ENCODE data around the gene TMEM201. TPM values are rescaled to one million over a fixed set of nuclear protein-coding genes. Genes with fewer than 3 reads are reported as not detected.

TMEM201 gene
- total RNA-seq, 1 experiment from 2014 or later, result 30.4 TPM

DNA sequence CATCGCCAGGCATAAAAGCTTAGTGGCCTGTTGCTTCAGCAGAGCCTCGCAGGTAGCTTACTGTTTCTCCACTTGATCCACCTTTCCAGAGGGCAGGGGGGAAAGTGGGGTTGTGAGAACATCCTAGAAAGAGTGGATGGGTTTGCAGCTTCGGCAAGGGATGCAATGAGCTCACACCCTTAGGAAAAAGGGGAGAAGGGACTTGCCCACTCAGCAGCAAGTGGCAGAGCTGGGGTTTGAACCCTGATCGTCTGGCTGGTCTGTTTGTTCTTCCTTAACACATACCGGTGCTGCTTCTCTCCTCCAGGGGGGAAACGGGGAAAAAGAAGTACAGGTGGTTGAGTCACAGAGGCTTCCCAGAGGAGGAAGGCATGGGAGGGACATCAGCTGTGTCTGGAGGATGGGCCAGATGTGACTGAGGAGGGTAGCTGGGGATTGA is 1.0 kb downstream of the TMEM201 start:
- no peaks in the 10 kb centered on the region for H3K9me3 Mint-ChIP-seq
- H3K4me1 Mint-ChIP-seq, result peaks cover 42% of the 10 kb centered on the region
- TF ChIP-seq CBFB (CRISPR knock-in tag; IDR thresholded peaks at IDR 0.05; ENCODE audit: low read depth) (no peak), GRHL2 (CRISPR knock-in tag; IDR thresholded peaks at IDR 0.05; ENCODE audit: insufficient replicate concordance, severe bottlenecking) (no peak), NFYB (CRISPR knock-in tag; conservative IDR thresholded peaks at IDR 0.05; ENCODE audit: low read depth) (no peak), ZNF416 (CRISPR knock-in tag; IDR thresholded peaks at IDR 0.05) (no peak), SMAD3 (CRISPR knock-in tag; IDR thresholded peaks at IDR 0.05; ENCODE audit: borderline replicate concordance) (no peak), NFATC4 (CRISPR knock-in tag; IDR thresholded peaks at IDR 0.05) (no peak), KAT7 (CRISPR knock-in tag; IDR thresholded peaks at IDR 0.05; ENCODE audit: borderline replicate concordance) (no peak), GABPB1 (CRISPR knock-in tag; IDR thresholded peaks at IDR 0.05) (no peak)
- TF ChIP-seq, protein P1, sequence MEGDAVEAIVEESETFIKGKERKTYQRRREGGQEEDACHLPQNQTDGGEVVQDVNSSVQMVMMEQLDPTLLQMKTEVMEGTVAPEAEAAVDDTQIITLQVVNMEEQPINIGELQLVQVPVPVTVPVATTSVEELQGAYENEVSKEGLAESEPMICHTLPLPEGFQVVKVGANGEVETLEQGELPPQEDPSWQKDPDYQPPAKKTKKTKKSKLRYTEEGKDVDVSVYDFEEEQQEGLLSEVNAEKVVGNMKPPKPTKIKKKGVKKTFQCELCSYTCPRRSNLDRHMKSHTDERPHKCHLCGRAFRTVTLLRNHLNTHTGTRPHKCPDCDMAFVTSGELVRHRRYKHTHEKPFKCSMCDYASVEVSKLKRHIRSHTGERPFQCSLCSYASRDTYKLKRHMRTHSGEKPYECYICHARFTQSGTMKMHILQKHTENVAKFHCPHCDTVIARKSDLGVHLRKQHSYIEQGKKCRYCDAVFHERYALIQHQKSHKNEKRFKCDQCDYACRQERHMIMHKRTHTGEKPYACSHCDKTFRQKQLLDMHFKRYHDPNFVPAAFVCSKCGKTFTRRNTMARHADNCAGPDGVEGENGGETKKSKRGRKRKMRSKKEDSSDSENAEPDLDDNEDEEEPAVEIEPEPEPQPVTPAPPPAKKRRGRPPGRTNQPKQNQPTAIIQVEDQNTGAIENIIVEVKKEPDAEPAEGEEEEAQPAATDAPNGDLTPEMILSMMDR (IDR thresholded peaks at IDR 0.05), result no peak
- TF ChIP-seq, protein P2, sequence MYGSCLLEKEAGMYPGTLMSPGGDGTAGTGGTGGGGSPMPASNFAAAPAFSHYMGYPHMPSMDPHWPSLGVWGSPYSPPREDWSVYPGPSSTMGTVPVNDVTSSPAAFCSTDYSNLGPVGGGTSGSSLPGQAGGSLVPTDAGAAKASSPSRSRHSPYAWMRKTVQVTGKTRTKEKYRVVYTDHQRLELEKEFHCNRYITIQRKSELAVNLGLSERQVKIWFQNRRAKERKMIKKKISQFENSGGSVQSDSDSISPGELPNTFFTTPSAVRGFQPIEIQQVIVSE (CRISPR knock-in tag; IDR thresholded peaks at IDR 0.05; ENCODE audit: borderline replicate concordance), result no peak
- TF ChIP-seq, protein P3, sequence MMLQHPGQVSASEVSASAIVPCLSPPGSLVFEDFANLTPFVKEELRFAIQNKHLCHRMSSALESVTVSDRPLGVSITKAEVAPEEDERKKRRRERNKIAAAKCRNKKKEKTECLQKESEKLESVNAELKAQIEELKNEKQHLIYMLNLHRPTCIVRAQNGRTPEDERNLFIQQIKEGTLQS (CRISPR knock-in tag; conservative IDR thresholded peaks at IDR 0.05), result no peak
- TF ChIP-seq, protein P4, sequence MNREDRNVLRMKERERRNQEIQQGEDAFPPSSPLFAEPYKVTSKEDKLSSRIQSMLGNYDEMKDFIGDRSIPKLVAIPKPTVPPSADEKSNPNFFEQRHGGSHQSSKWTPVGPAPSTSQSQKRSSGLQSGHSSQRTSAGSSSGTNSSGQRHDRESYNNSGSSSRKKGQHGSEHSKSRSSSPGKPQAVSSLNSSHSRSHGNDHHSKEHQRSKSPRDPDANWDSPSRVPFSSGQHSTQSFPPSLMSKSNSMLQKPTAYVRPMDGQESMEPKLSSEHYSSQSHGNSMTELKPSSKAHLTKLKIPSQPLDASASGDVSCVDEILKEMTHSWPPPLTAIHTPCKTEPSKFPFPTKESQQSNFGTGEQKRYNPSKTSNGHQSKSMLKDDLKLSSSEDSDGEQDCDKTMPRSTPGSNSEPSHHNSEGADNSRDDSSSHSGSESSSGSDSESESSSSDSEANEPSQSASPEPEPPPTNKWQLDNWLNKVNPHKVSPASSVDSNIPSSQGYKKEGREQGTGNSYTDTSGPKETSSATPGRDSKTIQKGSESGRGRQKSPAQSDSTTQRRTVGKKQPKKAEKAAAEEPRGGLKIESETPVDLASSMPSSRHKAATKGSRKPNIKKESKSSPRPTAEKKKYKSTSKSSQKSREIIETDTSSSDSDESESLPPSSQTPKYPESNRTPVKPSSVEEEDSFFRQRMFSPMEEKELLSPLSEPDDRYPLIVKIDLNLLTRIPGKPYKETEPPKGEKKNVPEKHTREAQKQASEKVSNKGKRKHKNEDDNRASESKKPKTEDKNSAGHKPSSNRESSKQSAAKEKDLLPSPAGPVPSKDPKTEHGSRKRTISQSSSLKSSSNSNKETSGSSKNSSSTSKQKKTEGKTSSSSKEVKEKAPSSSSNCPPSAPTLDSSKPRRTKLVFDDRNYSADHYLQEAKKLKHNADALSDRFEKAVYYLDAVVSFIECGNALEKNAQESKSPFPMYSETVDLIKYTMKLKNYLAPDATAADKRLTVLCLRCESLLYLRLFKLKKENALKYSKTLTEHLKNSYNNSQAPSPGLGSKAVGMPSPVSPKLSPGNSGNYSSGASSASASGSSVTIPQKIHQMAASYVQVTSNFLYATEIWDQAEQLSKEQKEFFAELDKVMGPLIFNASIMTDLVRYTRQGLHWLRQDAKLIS (CRISPR knock-in tag; IDR thresholded peaks at IDR 0.05; ENCODE audit: borderline replicate concordance), result no peak
- no peak overlapping the region for H3K27ac Mint-ChIP-seq
- no peaks in the 10 kb centered on the region for H3K36me3 Mint-ChIP-seq
- no peaks in the 10 kb centered on the region for H3K27me3 Mint-ChIP-seq (ENCODE audit: low read depth)
- H3K4me3 Mint-ChIP-seq, result peak overlapping the region; percentile 77
- CTCF ChIA-PET, result interaction anchor here (0.9 to 7.3 kb wide), 6 partner anchors 16 to 131 kb away, joined by 3 to 93 read pairs (median 4); no protein-coding TSS in a partner anchor
- ATAC-seq (no peak), DNase-seq (ENCODE audit: low spot score) (no peak)
- POLR2A ChIA-PET, result interaction anchor here (0.5 kb wide), 1 partner anchor 933 kb away, joined by 3 read pairs; no protein-coding TSS in a partner anchor

DNA sequence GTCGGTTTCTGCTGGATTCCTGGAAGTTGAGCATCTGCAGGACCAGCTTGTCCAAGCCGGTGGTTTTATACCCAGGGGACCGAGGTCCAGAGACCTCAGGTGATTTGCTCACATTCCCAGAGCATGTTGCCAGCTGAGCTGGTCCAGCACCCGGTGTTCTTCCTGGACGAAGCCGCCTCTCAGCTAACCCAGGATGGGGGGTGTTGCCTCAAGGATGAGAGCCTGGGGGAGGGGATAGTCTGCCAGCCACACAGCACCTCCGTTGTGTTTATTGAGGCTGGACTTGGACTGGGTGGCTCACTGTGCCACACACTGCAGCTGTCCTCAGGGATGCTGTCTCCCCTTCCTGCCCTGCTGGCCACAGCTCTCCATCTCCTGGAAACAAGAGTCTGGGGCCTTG is 1.5 kb downstream of the TMEM201 start:
- POLR2A ChIA-PET, result no interaction called here
- no peak overlapping the region for H3K27ac Mint-ChIP-seq
- DNase-seq (ENCODE audit: low spot score), result no peak
- TF ChIP-seq ZNF671 (CRISPR knock-in tag; IDR thresholded peaks at IDR 0.05), result no peak
- TF ChIP-seq, protein P5, sequence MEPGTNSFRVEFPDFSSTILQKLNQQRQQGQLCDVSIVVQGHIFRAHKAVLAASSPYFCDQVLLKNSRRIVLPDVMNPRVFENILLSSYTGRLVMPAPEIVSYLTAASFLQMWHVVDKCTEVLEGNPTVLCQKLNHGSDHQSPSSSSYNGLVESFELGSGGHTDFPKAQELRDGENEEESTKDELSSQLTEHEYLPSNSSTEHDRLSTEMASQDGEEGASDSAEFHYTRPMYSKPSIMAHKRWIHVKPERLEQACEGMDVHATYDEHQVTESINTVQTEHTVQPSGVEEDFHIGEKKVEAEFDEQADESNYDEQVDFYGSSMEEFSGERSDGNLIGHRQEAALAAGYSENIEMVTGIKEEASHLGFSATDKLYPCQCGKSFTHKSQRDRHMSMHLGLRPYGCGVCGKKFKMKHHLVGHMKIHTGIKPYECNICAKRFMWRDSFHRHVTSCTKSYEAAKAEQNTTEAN (CRISPR knock-in tag; IDR thresholded peaks at IDR 0.05), result no peak
- TF ChIP-seq, protein P2 (CRISPR knock-in tag; IDR thresholded peaks at IDR 0.05; ENCODE audit: borderline replicate concordance), result no peak
- no peak for TF ChIP-seq NR3C1 (CRISPR knock-in tag; conservative IDR thresholded peaks at IDR 0.05; ENCODE audit: low read depth)
- TF ChIP-seq, protein P6, sequence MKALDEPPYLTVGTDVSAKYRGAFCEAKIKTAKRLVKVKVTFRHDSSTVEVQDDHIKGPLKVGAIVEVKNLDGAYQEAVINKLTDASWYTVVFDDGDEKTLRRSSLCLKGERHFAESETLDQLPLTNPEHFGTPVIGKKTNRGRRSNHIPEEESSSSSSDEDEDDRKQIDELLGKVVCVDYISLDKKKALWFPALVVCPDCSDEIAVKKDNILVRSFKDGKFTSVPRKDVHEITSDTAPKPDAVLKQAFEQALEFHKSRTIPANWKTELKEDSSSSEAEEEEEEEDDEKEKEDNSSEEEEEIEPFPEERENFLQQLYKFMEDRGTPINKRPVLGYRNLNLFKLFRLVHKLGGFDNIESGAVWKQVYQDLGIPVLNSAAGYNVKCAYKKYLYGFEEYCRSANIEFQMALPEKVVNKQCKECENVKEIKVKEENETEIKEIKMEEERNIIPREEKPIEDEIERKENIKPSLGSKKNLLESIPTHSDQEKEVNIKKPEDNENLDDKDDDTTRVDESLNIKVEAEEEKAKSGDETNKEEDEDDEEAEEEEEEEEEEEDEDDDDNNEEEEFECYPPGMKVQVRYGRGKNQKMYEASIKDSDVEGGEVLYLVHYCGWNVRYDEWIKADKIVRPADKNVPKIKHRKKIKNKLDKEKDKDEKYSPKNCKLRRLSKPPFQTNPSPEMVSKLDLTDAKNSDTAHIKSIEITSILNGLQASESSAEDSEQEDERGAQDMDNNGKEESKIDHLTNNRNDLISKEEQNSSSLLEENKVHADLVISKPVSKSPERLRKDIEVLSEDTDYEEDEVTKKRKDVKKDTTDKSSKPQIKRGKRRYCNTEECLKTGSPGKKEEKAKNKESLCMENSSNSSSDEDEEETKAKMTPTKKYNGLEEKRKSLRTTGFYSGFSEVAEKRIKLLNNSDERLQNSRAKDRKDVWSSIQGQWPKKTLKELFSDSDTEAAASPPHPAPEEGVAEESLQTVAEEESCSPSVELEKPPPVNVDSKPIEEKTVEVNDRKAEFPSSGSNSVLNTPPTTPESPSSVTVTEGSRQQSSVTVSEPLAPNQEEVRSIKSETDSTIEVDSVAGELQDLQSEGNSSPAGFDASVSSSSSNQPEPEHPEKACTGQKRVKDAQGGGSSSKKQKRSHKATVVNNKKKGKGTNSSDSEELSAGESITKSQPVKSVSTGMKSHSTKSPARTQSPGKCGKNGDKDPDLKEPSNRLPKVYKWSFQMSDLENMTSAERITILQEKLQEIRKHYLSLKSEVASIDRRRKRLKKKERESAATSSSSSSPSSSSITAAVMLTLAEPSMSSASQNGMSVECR (CRISPR knock-in tag; IDR thresholded peaks at IDR 0.05; ENCODE audit: borderline replicate concordance), result no peak
- TF ChIP-seq ATF1 (CRISPR knock-in tag; IDR thresholded peaks at IDR 0.05), result no peak
- TF ChIP-seq, protein P7, sequence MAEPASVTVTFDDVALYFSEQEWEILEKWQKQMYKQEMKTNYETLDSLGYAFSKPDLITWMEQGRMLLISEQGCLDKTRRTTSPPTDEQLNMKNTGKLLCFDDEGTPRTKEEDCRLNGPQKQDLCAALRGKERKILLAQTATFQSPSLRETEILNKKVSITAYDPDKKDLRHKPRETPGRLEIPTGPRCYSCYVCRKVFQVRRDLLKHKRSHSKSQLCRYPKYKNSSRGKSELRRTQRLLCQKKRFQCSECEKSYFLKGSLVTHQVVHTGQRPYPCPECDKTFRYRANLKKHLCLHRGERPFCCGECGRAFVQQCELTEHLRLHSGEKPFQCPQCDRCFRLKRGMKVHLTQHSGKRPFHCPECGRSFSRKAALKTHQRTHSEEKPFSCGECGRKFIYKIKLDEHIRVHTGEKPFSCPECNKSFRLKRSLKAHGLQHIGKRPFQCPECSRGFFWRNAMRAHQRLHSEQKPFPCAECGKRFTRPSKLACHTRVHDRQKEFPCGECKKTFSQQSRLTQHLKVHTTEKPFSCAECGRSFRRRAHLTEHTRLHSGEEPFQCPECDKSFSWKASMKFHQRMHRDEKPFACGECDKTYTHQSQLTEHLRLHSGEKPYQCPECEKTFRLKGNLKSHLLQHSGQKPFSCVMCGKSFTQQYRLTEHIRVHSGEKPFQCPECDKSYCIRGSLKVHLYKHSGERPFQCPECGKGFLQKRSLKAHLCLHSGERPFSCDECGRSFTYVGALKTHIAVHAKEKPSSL (CRISPR knock-in tag; conservative IDR thresholded peaks at IDR 0.05), result no peak
- TF ChIP-seq ZNF423 (CRISPR knock-in tag; IDR thresholded peaks at IDR 0.05), result no peak

More for the DNA sequence above, 1.5 kb downstream of the TMEM201 start:
- no peaks in the 10 kb centered on the region for H3K9me3 Mint-ChIP-seq
- no peak for ATAC-seq
- no peaks in the 10 kb centered on the region for H3K27me3 Mint-ChIP-seq (ENCODE audit: low read depth)
- H3K36me3 Mint-ChIP-seq, result no peaks in the 10 kb centered on the region
- CTCF ChIA-PET, result interaction anchor here (0.9 to 7.3 kb wide), 6 partner anchors 17 to 131 kb away, joined by 3 to 93 read pairs (median 4); no protein-coding TSS in a partner anchor
- H3K4me1 Mint-ChIP-seq, result peaks cover 42% of the 10 kb centered on the region
- H3K4me3 Mint-ChIP-seq, result peak overlapping the region; percentile 77

Measured in WTC11 (cell line).